ENCODE measurements around the gene APP.
"Not testable (repeated sequence)": the region's sequence is repeated elsewhere in the genome, so short reads cannot be mapped to it uniquely, and the experiment has no call there.

Gene APP

DNA sequence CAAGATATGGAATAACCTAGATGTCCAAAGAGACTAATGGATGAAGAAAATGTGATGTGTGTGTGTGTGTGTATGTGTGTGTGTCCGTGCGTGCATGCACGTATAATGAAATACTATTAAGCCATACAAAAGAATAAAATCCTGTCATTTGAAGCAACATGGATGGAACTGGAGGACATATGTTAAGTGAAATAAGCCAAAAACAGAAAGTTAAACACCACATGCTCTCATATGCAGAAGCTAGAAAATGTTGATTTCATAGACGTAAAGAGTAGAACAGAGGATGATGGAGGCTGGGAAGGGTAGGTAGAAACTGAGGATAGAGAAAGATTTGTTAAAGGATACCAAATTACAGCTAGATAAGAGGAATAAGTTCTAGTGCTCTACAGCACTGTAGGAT, 133.7 kb downstream of the APP start:
- DNase-seq (ENCODE audit: insufficient read length, low spot score) = no peak
- no peak for FAIRE-seq

DNA sequence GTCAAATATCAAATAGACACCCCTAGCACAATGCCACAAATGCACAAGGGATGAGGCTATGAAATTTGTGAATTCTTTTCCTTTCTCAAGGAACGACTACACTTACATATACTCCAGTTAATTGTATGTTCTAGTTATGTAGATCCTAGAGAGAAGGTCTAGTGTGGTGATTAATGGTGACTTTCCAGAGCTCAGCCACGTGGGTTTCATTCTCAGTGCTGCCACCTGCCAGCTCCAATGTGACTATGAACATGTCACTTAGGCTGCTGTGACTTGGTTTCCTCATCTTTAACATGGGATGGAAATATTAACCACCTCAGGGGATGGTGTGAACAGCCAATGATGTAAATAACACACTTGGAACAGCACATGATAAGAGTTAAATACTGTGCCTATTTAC, 138.3 kb downstream of the APP start:
- no peak for FAIRE-seq
- no peak for DNase-seq (ENCODE audit: insufficient read length, low spot score)

DNA sequence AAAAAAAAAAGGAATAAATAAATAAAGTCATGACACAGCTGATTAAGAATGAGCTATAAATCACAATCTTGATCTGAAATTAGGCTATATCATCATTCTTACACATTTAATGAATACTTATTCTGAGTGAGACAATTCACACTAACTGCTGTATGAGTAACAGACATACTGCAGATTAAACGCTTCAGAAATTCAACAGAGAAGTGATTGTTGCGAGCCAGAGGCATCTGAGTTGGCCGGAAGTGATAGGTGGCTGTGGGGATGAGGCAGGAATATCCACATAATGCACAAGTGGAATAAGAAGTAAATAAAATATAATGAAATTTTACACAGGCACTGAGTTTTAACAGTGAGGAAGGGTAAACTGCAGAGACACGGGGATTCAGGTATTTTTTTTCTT, 142.4 kb downstream of the APP start:
- no peak for DNase-seq (ENCODE audit: insufficient read length, low spot score)
- FAIRE-seq = no peak

DNA sequence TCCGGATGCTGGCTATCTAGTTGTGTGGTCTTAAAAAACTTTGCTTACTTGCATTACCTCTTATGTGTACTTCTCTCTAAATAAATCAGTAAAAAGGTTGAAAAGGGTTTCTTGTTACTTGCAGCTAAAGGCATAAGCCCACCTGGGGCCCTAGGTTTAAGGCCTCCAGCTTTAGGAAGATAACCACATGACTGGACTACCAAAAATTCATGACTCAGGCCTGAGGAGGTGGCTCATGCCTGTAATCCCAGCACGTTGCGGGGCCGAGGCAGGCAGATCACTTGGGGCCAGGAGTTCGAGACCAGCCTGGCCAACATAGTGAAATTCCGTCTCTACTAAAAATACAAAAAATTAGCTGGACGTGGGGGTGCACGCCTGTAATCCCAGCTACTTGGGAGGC, 142.9 kb downstream of the APP start:
- no peak for FAIRE-seq
- DNase-seq (ENCODE audit: insufficient read length, low spot score) = no peak

DNA sequence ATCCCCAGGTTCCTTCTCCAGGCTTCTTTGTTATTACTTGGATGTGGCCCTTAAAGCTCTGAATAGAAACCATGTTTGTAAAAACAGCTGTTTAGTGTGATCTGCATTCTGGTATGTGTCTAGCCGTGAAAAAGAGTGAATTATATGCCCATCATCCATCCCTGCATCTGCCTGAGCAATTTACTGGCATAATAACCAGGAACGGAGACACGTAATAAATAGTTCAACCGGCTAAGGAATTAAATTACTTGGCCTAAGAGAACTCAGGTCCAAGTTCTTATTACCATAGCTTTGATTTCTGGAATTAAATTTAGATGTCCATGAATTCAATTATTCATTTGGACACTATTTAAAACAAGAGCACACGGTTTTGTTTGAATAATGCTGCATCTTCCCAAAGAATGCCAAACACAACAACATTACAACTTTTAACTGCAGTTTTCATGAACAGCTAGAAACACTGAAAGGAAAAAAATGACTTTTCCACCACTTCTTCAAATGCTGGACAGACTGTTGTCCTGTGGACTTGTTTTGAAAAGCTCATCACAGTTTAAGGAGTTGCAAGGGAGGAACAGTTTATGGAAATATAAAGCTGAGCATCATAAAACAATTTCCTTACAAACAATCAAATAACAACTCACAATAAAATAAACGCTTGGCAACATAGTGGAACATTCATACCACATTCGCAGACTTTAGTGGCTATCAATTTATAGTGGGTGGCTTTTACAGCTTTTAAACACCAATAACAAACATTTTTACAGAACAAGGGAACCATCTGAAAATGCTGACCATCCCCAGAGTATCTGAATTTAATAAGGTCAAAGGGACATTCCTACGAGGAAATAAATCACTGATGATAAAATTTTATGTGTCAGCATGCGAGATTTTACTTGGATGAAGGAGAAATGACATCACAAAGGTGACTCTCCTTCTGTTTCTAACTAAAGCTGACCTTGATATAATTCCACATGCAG, 144.7 kb downstream of the APP start:
- DNase-seq (ENCODE audit: insufficient read length, low spot score) = no peak

DNA sequence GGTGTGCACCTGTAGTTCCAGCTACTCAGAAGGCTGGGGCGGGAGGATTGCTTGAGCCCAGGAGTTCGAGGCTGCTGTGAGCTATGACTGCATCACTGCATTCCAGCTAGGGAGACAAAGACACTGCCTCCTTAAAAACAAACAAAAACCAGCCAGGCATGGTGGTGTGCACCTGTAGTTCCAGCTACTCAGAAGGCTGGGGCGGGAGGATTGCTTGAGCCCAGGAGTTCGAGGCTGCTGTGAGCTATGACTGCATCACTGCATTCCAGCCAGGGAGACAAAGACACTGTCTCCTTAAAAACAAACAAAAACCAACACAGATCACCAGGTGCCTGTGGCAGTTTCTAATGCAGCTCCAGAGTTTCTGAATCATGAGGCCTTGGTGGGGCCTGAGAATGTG, 147.2 kb downstream of the APP start:
- DNase-seq (ENCODE audit: insufficient read length, low spot score); FAIRE-seq: not testable (repeated sequence)

More for the DNA sequence above, 144.7 kb downstream of the APP start:
- FAIRE-seq = no peak

DNA sequence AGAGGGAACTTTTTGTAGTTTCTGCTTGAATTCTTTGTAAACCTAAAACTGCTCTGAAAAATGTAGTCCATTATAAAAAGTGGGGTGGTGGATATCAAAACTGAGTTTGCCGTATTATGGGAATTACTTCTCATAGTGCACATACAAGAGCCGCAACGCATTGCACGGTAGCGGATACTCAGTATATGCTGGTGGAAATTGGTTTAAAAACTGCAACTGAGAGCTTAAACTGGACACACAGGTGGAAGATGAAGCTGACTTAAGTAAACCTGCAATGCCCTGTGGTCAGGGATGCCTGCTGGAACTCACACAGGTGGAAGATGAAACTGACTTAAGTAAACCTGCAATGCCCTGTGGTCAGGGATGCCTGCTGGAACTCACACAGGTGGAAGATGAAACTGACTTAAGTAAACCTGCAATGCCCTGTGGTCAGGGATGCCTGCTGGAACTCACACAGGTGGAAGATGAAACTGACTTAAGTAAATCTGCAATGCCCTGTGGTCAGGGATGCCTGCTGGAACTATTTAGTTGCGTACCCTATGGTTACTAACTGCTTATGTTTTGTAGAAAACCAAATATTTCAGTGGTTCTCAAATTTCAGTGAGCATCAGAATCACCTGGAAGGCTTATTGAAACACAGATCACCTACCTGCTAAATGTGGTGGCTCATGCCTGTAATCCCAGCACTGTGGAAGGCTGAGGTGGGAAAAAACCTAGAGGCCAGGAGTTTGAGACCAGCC, 147.8 kb downstream of the APP start:
- FAIRE-seq; DNase-seq (ENCODE audit: insufficient read length, low spot score): not testable (repeated sequence)

DNA sequence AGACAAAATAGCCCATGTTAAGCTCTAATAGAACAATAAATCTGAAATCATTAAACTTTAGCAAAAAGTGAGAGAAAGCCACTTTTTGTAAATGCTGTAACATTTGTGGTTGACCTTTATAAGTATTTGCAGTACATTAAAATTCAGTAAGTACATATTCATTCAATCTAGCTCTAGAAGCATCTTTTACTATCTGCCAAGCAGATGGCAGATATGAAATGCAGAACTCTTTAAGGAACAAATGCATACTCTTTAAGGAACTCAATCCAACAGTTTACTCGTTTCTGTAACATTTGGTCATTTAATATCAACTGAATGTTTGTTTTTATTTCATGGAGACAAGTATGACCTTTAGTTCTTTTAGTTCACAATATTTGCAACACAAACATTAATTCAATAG, 150.1 kb downstream of the APP start:
- no peak for FAIRE-seq

DNA sequence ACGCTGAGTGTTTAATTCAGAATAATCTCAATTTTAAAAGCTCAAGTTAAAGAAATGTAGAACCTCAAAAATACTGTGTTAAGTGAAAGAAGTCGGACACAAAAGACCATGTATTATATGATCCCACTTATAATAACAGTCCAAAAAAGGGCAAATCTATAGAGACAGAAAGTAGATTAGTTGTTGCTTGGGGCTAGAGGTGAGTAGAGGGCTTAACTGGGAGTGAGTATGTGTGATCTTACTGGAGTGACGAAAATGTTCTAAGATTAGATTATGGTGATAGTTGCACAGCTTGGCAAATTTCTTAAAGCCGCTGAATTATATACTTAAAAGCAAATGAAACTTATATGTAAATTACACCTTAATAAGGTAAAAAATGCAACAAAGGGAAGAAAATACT, 150.5 kb downstream of the APP start:
- FAIRE-seq (no peak), DNase-seq (ENCODE audit: insufficient read length, low spot score) (no peak)

More for the DNA sequence above, 150.1 kb downstream of the APP start:
- no peak for DNase-seq (ENCODE audit: insufficient read length, low spot score)

DNA sequence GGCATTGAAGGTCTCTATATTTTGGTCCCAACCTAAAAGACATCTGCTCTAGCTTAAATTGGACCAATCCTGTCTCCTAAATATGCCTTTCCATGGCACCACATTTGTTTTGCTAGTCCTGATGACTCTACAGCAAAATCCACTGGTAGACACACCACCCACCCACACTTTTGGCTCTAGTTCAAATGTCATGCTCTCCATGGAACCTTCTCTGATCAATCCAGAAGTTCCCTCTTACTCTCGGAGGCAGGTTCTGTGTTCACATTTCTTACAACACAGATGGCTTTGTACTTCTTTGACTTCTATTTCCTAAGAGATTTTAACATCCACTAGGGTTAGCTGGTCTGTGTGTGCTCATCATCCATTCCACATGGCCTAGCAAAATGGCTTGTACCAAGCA, 151.3 kb downstream of the APP start:
- no peak for FAIRE-seq

DNA sequence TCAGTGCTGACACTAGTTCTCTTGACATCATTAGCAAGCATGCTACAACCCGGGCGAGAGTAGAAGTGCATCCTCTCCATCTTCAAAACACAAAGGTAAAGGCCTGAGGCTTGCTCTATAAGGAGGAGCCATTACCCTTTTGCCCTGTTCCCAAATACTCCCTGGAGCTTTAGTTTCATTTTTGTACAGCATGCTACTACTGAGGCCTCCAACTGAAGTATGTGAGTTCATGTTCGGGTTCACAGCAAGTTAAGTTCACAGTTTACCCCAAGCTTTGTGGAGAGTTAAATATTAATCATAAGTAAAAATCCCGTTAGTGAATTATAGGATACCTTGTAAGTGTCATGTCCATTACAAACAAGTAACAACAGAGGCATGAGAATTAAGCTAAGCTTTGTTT, 156.6 kb downstream of the APP start:
- FAIRE-seq = no peak

More for the DNA sequence above, 151.3 kb downstream of the APP start:
- DNase-seq (ENCODE audit: insufficient read length, low spot score) = no peak

DNA sequence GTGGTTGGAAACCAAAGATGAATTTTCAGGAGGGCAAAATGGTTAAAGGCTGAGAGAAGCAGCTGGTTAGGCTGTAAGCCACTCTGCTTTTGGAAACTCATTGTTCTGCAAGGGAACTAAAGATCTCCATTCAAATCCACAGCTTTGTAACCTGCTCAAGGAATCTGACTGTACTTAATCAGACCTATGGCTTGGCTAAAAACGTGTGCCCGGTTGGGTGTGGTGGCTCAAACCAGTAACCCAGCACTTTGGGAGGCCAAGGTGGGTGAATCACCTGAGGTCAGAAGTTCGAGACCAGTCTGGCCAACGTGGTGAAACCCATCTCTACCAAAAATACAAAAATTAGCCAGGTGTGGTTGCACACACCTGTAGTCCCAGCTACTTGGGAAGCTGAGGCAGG, 158.1 kb downstream of the APP start:
- not testable (repeated sequence) for FAIRE-seq; DNase-seq (ENCODE audit: insufficient read length, low spot score)

More for the DNA sequence above, 156.6 kb downstream of the APP start:
- DNase-seq (ENCODE audit: insufficient read length, low spot score) = no peak

DNA sequence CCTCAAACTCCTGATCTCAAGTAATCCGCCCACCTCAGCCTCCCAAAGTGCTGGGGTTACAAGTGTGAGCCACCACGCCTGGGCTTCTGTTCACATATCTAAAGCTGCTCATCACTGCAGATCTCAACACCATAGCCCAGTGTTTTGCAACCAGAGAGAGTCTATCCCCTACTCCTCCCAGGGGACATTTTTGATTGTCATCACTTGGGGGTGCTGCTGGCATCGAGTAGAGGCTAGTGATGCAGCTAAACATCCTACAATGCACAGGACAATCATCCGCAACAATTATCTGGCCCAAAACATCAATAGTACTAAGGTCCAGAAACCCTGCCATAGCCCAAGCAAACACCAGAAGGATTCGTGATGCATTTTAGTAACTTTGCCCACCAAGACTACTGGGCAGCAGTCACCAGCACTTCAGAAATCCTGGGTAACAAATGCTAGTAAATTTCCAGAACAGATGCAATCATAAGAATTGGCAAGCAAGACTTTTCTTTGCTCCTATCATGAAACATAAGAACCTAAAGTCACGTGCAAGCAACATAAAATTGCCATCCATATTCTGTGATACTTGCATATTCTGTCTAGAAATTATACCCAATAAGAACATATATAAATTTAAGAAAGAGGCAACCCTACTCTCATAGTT, 159.2 kb downstream of the APP start:
- DNase-seq (ENCODE audit: insufficient read length, low spot score) = no peak
- no peak for FAIRE-seq

DNA sequence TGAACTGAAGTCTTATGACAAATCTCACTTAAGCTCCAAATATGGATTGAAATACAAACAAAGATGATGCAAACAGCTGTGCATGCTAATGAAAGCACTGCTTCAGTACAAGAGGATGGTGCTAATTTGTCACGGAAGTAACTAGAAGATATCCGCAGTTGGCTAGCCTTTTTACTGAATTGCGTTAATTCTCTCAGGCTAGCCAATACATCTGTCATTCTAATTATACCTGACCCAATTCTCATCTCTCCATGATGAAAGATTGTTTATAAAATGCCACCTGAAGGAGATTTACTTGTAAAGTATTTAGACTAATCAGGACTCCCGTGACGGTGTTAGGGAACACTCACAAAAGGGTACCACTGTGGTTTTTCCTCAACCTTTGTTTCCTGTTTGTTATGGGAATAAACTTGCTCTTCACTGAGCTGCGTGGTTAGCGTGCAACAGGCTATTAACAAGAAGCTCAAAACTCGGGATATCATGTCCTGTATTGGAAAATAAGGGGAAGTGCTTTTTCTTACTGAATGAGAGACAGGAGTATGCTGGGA, 162.5 kb downstream of the APP start:
- DNase-seq (ENCODE audit: insufficient read length, low spot score) = no peak
- FAIRE-seq = no peak

DNA sequence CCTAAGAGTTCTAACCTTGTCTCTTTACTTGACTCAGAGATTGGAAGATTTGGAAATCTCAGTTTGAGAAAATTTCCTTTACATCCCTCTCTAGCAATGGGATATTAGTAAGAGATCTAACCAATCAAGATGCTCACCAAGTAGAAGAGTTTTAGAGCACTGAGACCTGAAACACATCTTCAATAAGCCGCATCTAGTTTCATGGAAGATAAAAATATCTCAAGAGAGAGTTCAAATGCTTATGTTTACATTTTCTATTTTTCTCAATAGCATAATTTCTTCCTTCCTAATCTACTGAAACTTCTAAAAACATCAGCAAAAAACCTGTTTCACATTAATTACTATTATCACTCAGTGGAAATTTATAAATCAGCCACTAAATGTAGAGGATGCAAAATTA, 165.1 kb downstream of the APP start:
- no peak for DNase-seq (ENCODE audit: insufficient read length, low spot score)
- FAIRE-seq = no peak

DNA sequence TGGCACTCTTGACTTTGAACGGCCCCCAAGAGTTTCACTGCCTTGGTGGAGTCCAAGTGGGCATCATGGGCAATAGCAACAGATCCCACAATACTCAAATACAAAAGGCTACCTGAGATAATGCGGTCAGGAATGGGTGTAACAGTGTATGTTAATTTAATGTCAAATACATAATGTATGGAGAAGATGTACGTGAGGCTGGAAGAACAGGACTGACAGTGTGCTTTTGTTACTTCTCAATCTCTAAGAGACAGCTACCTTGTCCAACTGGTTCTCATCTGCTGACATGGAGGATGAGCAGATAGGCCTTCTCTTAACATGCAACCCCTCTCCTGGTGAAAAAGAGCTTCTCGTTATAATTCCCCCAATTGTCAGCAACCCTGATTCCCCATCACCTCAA, 167.2 kb downstream of the APP start:
- no peak for DNase-seq (ENCODE audit: insufficient read length, low spot score)

DNA sequence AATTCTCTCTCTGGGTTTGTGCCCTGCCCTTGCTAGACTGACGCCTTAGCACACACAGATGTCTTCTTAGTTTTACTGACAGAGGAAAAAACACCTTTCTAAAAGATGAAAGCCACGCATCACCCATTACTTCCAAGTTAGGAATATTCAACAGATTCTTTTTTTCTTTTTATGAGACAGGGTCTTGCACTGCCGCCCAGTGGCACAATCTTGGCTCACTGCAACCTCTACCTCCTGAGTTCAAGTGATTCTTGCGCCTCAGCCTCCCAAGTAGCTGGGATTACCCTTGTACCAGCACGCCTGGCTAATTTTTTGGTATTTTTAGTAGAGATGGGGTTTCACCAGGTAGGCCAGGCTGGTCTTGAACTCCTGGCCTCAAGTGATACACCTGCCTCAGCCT, 169.2 kb downstream of the APP start:
- DNase-seq (ENCODE audit: insufficient read length, low spot score) = no peak
- FAIRE-seq = no peak

More for the DNA sequence above, 167.2 kb downstream of the APP start:
- FAIRE-seq = no peak

DNA sequence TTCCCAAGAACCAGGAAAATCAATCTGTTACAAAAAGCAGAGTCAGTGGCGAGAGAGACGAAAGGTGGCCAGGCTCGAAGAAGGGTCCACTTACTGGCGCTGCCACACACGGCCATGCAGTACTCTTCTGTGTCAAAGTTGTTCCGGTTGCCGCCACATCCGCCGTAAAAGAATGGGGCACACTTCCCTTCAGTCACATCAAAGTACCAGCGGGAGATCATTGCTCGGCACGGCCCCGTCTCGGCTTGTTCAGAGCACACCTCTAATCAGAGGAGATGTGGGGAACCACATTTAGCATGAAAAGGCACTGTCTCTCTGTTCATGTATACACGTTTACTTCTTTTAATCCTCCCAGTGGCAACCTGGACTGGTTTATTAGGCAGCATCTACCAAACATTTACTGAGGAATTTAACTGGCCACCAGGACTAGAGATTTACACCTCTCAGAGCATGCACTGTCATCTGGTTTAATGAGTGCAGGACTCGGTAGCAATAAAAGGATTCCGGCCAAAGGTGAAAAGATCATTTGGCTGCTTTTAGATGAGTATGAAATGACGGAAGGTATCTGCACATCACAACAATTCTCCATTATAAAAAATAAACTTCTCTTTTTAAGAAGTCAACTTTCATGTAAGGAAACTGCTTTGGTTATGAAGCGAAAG, 170.5 kb downstream of the APP start:
- FAIRE-seq = no peak
- no peak for DNase-seq (ENCODE audit: insufficient read length, low spot score)

DNA sequence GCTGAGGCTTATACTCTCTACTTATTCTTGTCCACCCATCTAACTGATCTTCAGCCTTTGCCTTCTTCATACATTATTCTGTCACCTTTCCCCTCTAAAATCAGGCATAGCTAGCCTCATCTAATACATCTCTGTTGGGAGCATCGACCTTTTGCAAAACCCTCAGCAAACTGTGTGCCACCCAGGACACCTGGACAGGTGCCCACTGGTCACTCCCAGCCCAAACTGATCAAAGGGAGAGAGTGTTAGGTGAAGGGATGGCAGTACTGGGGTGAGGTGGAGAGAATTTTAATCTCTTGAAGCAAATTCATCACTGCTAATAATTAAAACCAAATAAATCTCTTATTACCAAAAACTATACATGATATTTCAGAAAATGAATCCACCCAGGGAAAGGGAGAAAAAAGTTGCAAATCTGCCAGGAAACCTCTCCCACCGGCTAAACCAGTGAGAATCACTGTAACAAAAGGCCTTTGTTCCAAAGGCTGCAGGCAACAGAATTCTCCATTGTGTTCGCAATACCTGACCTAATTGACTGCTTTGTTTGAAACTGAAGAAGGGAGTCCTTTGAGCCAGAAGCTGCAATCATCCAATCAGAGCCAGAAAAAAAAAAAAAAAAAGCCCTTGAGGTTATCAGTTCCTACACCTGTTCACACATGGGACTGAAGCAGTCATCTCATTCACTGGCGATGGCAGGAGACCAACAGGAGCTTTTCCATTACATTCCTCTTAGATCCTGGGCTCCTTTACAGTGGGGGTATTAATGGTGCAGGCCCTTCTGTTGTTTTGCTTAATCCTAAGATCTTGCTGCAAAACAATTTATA, 172.6 kb downstream of the APP start:
- no peak for DNase-seq (ENCODE audit: insufficient read length, low spot score)
- no peak for FAIRE-seq

DNA sequence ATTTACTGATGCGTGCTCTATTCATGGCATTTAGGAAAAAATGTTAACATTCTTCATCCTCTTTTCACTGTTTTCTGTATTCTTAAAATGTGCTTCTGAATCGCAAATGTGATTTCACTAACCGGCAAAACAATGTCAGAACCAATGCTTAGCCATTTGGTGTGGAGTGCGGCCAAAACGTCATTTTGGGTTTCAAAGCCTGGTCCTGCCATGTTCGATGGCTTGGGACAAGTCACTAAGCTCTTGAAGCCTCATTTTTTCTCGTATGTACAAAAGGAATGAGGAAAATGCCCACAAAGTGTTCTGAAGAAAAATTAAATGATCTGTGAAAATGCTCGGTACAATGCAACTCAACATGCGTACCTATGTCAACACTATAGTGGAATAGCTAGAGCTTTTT, 175.3 kb downstream of the APP start:
- FAIRE-seq = no peak
- DNase-seq (ENCODE audit: insufficient read length, low spot score) = no peak
